ENCODE data around the gene STAT3. TPM values are rescaled to one million over a fixed set of nuclear protein-coding genes. Genes with fewer than 3 reads are reported as not detected.
"Not testable (repeated sequence)": the region's sequence is repeated elsewhere in the genome, so short reads cannot be mapped to it uniquely, and the experiment has no call there.

Gene STAT3
- total RNA-seq, 1 donor: 180 TPM

- DNase-seq (ENCODE audit: low read depth): no peak
- H3K4me3 ChIP-seq (ENCODE audit: low read depth, low read length): no peak overlapping the region
- TF ChIP-seq CTCF (IDR thresholded peaks at IDR 0.05; ENCODE audit: insufficient read depth, low read depth, low read length): no peak
These were observed 83.8 kb downstream of the STAT3 start for GRCh38 chr17:42304187-42305030.

- no peak for DNase-seq (ENCODE audit: low read depth)
- H3K4me3 ChIP-seq (ENCODE audit: low read depth, low read length): no peak overlapping the region
- no peak for TF ChIP-seq CTCF (IDR thresholded peaks at IDR 0.05; ENCODE audit: insufficient read depth, low read depth, low read length)
These were observed 84.5 kb downstream of the STAT3 start for GRCh38 chr17:42303694-42304093.

- no peak for DNase-seq (ENCODE audit: low read depth)
- H3K4me3 ChIP-seq (ENCODE audit: low read depth, low read length): no peak overlapping the region
- TF ChIP-seq CTCF (IDR thresholded peaks at IDR 0.05; ENCODE audit: insufficient read depth, low read depth, low read length): no peak
These were observed 87.2 kb downstream of the STAT3 start for GRCh38 chr17:42301022-42301421.

GRCh38 chr17:42299913-42300312 is 88.3 kb downstream of the STAT3 start:
- not testable (repeated sequence) for DNase-seq (ENCODE audit: low read depth); H3K4me3 ChIP-seq (ENCODE audit: low read depth, low read length)

GRCh38 chr17:42299361-42299760 is 88.9 kb downstream of the STAT3 start:
- not testable (repeated sequence) for DNase-seq (ENCODE audit: low read depth); H3K4me3 ChIP-seq (ENCODE audit: low read depth, low read length)

- not testable (repeated sequence) for DNase-seq (ENCODE audit: low read depth)
These were observed 90.5 kb downstream of the STAT3 start for GRCh38 chr17:42297775-42298174.

GRCh38 chr17:42296012-42296411 is 92.2 kb downstream of the STAT3 start:
- no peak for TF ChIP-seq CTCF (IDR thresholded peaks at IDR 0.05; ENCODE audit: insufficient read depth, low read depth, low read length)
- no peak overlapping the region for H3K4me3 ChIP-seq (ENCODE audit: low read depth, low read length)
- no peak for DNase-seq (ENCODE audit: low read depth)

More at GRCh38 chr17:42297775-42298174, 90.5 kb downstream of the STAT3 start:
- H3K4me3 ChIP-seq (ENCODE audit: low read depth, low read length): not testable (repeated sequence)

- TF ChIP-seq CTCF (IDR thresholded peaks at IDR 0.05; ENCODE audit: insufficient read depth, low read depth, low read length): no peak
- H3K4me3 ChIP-seq (ENCODE audit: low read depth, low read length): no peak overlapping the region
- DNase-seq (ENCODE audit: low read depth): no peak
These were observed 93.5 kb downstream of the STAT3 start for GRCh38 chr17:42294469-42295398.
